HCT116 (cell line): ENCODE data around the gene TRPC6. TPM values are rescaled to one million over a fixed set of nuclear protein-coding genes. Genes with fewer than 3 reads are reported as not detected.

ENCODE experiments used
- ATAC-seq: fragments of 200-7000 bp; cut with Tn5 transposase; 2 replicates; pipeline ENCODE4 v1.9.1; 2020; ENCODE audit warnings: mild to moderate bottlenecking, moderate library complexity
- BruUV-seq: library from RNA; stranded (reverse); fragments of 400-500 nt; replicated peaks from 2 replicates; lab custom pipeline; 2021; lab: Mats Ljungman, UMichigan
- CTCF ChIA-PET: fragments of 300-600 bp; sonication (Branson Sonifier 250); formaldehyde crosslinking; loops from one replicate; lab custom pipeline; 2021; ENCODE audit warnings: antibody characterized with exemption; lab: Charles Lee
- POLR2A ChIA-PET: fragments of 300-600, 350-600 bp; sonication (Branson Sonifier 250); formaldehyde crosslinking; loops from one replicate; lab custom pipeline; 2021; ENCODE audit warnings: antibody characterized with exemption; lab: Charles Lee
- RAD21 ChIA-PET, 2 experiments: fragments of 300-600 bp; sonication (Branson Sonifier 250); formaldehyde crosslinking; loops; one replicate each; lab custom pipeline; 2023; ENCODE audit warnings: low total read pairs in 2 of 2; ENCODE audit not compliant: uncharacterized antibody in 2 of 2, unreplicated experiment in 2 of 2, low non-redundant PET in 1 of 2; lab: Charles Lee
- DNase-seq: peaks from one replicate; pipeline ENCODE4 v3.0.0-alpha.2; 2010; ENCODE audit warnings: low read depth, low spot score
- H2AFZ ChIP-seq: fragments of 200-600 bp; shearing (Covaris generic), sonication (generic); 2 replicates; pipeline ENCODE4 v1.6.1; 2017; ENCODE audit warnings: low read depth, mixed run types, mixed read lengths, antibody characterized with exemption, low read length; ENCODE audit not compliant: poor library complexity, severe bottlenecking
- H3K27ac ChIP-seq: 2 replicates; pipeline ENCODE4 v1.5.1; 2012; ENCODE audit warnings: low read depth, low read length
- H3K27me3 ChIP-seq: fragments of 200-600 bp; sonication (generic); 2 replicates; pipeline ENCODE4 v1.6.1; 2016; ENCODE audit warnings: mixed run types, low read length, mixed read lengths; ENCODE audit not compliant: insufficient read depth
- H3K36me3 ChIP-seq, 2 experiments: fragments of 200-500 bp in 1 of 2; fragments of 200-600 bp in 1 of 2; sonication (Bioruptor generic) in 1 of 2; sonication (generic) in 1 of 2; 2 replicates each; pipeline versions ENCODE4 v1.5.1 to v1.6.1; 2014 to 2016; ENCODE audit warnings: low read length in 2 of 2, inconsistent platforms in 1 of 2, mixed read lengths in 1 of 2, mixed run types in 1 of 2; ENCODE audit not compliant: insufficient read depth in 2 of 2, control insufficient read depth in 1 of 2
- H3K4me1 ChIP-seq, 2 experiments: fragments of 200-600 bp in 1 of 2; sonication (generic) in 1 of 2; 2 replicates each; pipeline versions ENCODE4 v1.5.1 to v1.6.1; 2012 to 2017; ENCODE audit warnings: low read length in 2 of 2, inconsistent platforms in 1 of 2, mild to moderate bottlenecking in 1 of 2, mixed read lengths in 1 of 2, mixed run types in 1 of 2, moderate library complexity in 1 of 2; ENCODE audit not compliant: insufficient read depth in 2 of 2, control insufficient read depth in 1 of 2
- H3K4me2 ChIP-seq: fragments of 200-600 bp; sonication (generic); 2 replicates; pipeline ENCODE4 v1.6.1; 2017; ENCODE audit warnings: mixed run types, low read length, mixed read lengths
- H3K4me3 ChIP-seq, 2 experiments: fragments of 200-600 bp in 1 of 2; sonication (generic) in 1 of 2; replicated peaks in 1 of 2; 2 replicates each; pipeline ENCODE4 v1.5.1; 2011 to 2016; ENCODE audit warnings: low read length in 2 of 2, control low read depth in 1 of 2, low read depth in 1 of 2, mild to moderate bottlenecking in 1 of 2, mixed read lengths in 1 of 2, mixed run types in 1 of 2
- H3K79me2 ChIP-seq: fragments of 200-600 bp; sonication (generic); 2 replicates; pipeline ENCODE4 v1.6.1; 2017; ENCODE audit warnings: mild to moderate bottlenecking, mixed run types, low read length, moderate library complexity, mixed read lengths; ENCODE audit not compliant: insufficient read depth
- H3K9ac ChIP-seq: fragments of 200-600 bp; sonication (generic); 2 replicates; pipeline ENCODE4 v1.6.1; 2016; ENCODE audit warnings: low read length, mixed read lengths
- H3K9me2 ChIP-seq: fragments of 200-600 bp; sonication (generic), shearing (Covaris generic); 2 replicates; pipeline ENCODE4 v1.6.1; 2017; ENCODE audit warnings: mixed run types, mild to moderate bottlenecking, moderate library complexity; ENCODE audit not compliant: insufficient read depth
- H3K9me3 ChIP-seq, 2 experiments: fragments of 200-500 bp in 1 of 2; fragments of 200-600 bp in 1 of 2; sonication (Bioruptor generic) in 1 of 2; sonication (generic) in 1 of 2; 2 replicates each; pipeline ENCODE4 v1.6.1; 2014 to 2017; ENCODE audit warnings: low read length in 2 of 2, mixed read lengths in 2 of 2, inconsistent platforms in 1 of 2, low read depth in 1 of 2, mild to moderate bottlenecking in 1 of 2, mixed run types in 1 of 2, moderate library complexity in 1 of 2; ENCODE audit not compliant: control insufficient read depth in 1 of 2, insufficient read depth in 1 of 2
- H4K20me1 ChIP-seq: fragments of 200-600 bp; sonication (generic), shearing (Covaris generic); 2 replicates; pipeline ENCODE4 v1.6.1; 2017; ENCODE audit warnings: mixed run types, mild to moderate bottlenecking, moderate library complexity; ENCODE audit not compliant: insufficient read depth
- CBX3 ChIP-seq: IDR thresholded peaks from 2 replicates; pipeline ENCODE4 v1.6.1; 2012; ENCODE audit warnings: low read depth
- FOSL1 ChIP-seq: IDR thresholded peaks from 2 replicates; pipeline ENCODE4 v1.6.1; 2012; ENCODE audit warnings: low read depth
- JUND ChIP-seq: IDR thresholded peaks from 2 replicates; pipeline ENCODE4 v1.6.1; 2012
- MAX ChIP-seq: IDR thresholded peaks from 2 replicates; pipeline ENCODE4 v1.6.1; 2012
- SP1 ChIP-seq: IDR thresholded peaks from 2 replicates; pipeline ENCODE4 v1.6.1; 2012; ENCODE audit warnings: low read depth
- intact Hi-C: fragments of 100-400 bp; cut with micrococcal nuclease; formaldehyde crosslinking; loops from 2 replicates; pipeline ENCODE4 v1.10.0; 2022
- total RNA-seq: library from RNA; stranded (reverse); gene quantifications from one replicate; pipeline ENCODE4 v1.2.1, GENCODE V29; 2021; ENCODE audit not compliant: unreplicated experiment
- TF ChIP-seq, protein P1 (sequence below): IDR thresholded peaks from 2 replicates; pipeline ENCODE4 v1.6.1; 2012
- TF ChIP-seq, protein P2 (sequence below), 3 experiments: fragments of 200-600 bp in 1 of 3; sonication (generic) in 1 of 3; IDR thresholded peaks in 2 of 3; conservative IDR thresholded peaks in 1 of 3; 2 replicates each; pipeline ENCODE4 v1.5.1; 2012 to 2017; ENCODE audit warnings: low read depth in 2 of 3, low read length in 2 of 3, antibody characterized with exemption in 1 of 3, borderline replicate concordance in 1 of 3, control low read depth in 1 of 3, mild to moderate bottlenecking in 1 of 3, mixed read lengths in 1 of 3, mixed run types in 1 of 3, moderate library complexity in 1 of 3; ENCODE audit not compliant: insufficient read depth in 1 of 3

Gene TRPC6
- total RNA-seq, 1 experiment from 2014 or later: not detected

- Histone ChIP-seq H3K9me3 (no peaks in the 10 kb centered on the region), H3K36me3 (no peaks in the 10 kb centered on the region), H2AFZ (no peak overlapping the region), H3K4me1 (no peaks in the 10 kb centered on the region), H3K4me3 (no peak overlapping the region), H4K20me1 (no peaks in the 10 kb centered on the region), H3K9me2 (no peaks in the 10 kb centered on the region), H3K27ac (no peak overlapping the region), H3K79me2 (no peaks in the 10 kb centered on the region), H3K4me2 (no peak overlapping the region), H3K9ac (no peak overlapping the region), H3K27me3 (no peaks in the 10 kb centered on the region; the same call in 1 of the 2 replicates)
- DNase-seq (no peak), ATAC-seq (no peak)
- BruUV-seq: no TSS peak
- ChIA-PET CTCF (no interaction called here), RAD21 (no interaction called here), POLR2A (no interaction called here)
- TF ChIP-seq, protein P1, sequence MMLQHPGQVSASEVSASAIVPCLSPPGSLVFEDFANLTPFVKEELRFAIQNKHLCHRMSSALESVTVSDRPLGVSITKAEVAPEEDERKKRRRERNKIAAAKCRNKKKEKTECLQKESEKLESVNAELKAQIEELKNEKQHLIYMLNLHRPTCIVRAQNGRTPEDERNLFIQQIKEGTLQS: no peak
- TF ChIP-seq FOSL1: no peak
- no peak for TF ChIP-seq MAX
- TF ChIP-seq SP1: no peak
- no peak for TF ChIP-seq JUND
- intact Hi-C loops: no loop called here
Observed at GRCh38 chr11:101521821-101522220, 62.0 kb downstream of the TRPC6 start.

DNA sequence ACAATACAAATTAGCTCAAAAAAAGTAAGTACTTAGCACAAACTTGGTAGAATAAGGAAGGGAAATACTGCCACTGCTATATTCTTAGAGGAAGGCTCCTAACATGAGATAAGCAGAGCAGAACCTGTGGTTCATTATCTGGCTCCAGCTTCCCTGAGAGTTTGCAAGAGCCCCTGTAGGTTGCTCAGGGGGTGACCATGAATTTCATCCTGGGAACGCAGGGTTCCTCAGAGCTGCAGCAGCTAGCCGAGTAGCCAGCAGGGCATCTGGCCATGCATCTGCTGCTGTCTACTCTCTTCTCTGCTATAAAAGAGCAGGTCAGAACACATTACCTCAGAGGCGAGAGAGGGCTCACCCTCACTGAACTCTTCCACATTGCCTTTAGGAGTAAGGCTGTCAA lies 67.3 kb downstream of the TRPC6 start:
- ATAC-seq (no peak), DNase-seq (no peak)
- Histone ChIP-seq H3K9ac (no peak overlapping the region), H3K36me3 (no peaks in the 10 kb centered on the region), H3K9me2 (no peaks in the 10 kb centered on the region), H2AFZ (no peak overlapping the region), H3K27me3 (peaks cover 8% of the 10 kb centered on the region; the same call in 1 of the 2 replicates), H3K9me3 (no peaks in the 10 kb centered on the region), H4K20me1 (no peaks in the 10 kb centered on the region), H3K27ac (no peak overlapping the region), H3K4me3 (no peak overlapping the region), H3K4me1 (no peaks in the 10 kb centered on the region), H3K79me2 (no peaks in the 10 kb centered on the region), H3K4me2 (no peak overlapping the region)
- CTCF ChIA-PET: no interaction called here
- TF ChIP-seq CBX3: no peak
- TF ChIP-seq, protein P2, sequence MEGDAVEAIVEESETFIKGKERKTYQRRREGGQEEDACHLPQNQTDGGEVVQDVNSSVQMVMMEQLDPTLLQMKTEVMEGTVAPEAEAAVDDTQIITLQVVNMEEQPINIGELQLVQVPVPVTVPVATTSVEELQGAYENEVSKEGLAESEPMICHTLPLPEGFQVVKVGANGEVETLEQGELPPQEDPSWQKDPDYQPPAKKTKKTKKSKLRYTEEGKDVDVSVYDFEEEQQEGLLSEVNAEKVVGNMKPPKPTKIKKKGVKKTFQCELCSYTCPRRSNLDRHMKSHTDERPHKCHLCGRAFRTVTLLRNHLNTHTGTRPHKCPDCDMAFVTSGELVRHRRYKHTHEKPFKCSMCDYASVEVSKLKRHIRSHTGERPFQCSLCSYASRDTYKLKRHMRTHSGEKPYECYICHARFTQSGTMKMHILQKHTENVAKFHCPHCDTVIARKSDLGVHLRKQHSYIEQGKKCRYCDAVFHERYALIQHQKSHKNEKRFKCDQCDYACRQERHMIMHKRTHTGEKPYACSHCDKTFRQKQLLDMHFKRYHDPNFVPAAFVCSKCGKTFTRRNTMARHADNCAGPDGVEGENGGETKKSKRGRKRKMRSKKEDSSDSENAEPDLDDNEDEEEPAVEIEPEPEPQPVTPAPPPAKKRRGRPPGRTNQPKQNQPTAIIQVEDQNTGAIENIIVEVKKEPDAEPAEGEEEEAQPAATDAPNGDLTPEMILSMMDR (IDR thresholded peaks at IDR 0.05 in 2 of 3, conservative IDR thresholded peaks at IDR 0.05 in 1 of 3; ENCODE audit: borderline replicate concordance in 1 of 3, insufficient read depth in 1 of 3, low read depth in 2 of 3, low read length in 2 of 3): 0 out of 6 replicates have a peak, but pooled peaks of 1 of the 3 experiments have one; percentile 4
- RAD21 ChIA-PET: no interaction called here
- BruUV-seq: no TSS peak
- POLR2A ChIA-PET: no interaction called here
- intact Hi-C loops: no loop called here
